WTC11 (cell line): Measurements from ENCODE around the gene KLHL9. TPM values are rescaled to one million over a fixed set of nuclear protein-coding genes. Genes with fewer than 3 reads are reported as not detected.

ENCODE experiments used
- ATAC-seq: fragments of 200-7000 bp; cut with Tn5 transposase; 2 replicates; pipeline ENCODE4 v1.10.0; 2021; ENCODE audit warnings: mild to moderate bottlenecking, moderate library complexity
- CTCF ChIA-PET: fragments of 300-600 bp; sonication (Branson Sonifier 250); formaldehyde crosslinking; loops from one replicate; lab custom pipeline; 2021; ENCODE audit warnings: antibody characterized with exemption; lab: Charles Lee
- POLR2A ChIA-PET: fragments of 350-600 bp; sonication (Branson Sonifier 250); formaldehyde crosslinking; loops from one replicate; lab custom pipeline; 2021; ENCODE audit warnings: antibody characterized with exemption; lab: Charles Lee
- DNase-seq: peaks from one replicate; pipeline ENCODE4 v3.0.0; 2021; ENCODE audit warnings: low spot score
- H3K27ac Mint-ChIP-seq: 2 replicates; pipeline ENCODE4 v1.8.0; 2021; ENCODE audit warnings: mixed read lengths
- H3K27me3 Mint-ChIP-seq: 2 replicates; pipeline ENCODE4 v1.8.0; 2021; ENCODE audit warnings: low read depth, mild to moderate bottlenecking, moderate library complexity, mixed read lengths
- H3K36me3 Mint-ChIP-seq: 2 replicates; pipeline ENCODE4 v1.8.0; 2021; ENCODE audit warnings: mixed read lengths
- H3K4me1 Mint-ChIP-seq: 2 replicates; pipeline ENCODE4 v1.8.0; 2022; ENCODE audit warnings: mixed read lengths
- H3K4me3 Mint-ChIP-seq: 2 replicates; pipeline ENCODE4 v1.8.0; 2021; ENCODE audit warnings: mild to moderate bottlenecking, moderate library complexity, mixed read lengths
- H3K9me3 Mint-ChIP-seq: 2 replicates; pipeline ENCODE4 v1.8.0; 2021; ENCODE audit warnings: mixed read lengths
- FOXP1 ChIP-seq: sonication (generic); formaldehyde crosslinking; IDR thresholded peaks from 2 replicates; pipeline ENCODE4 v1.8.0; 2022; ENCODE audit warnings: missing genetic modification reagents, mild to moderate bottlenecking, moderate library complexity, borderline replicate concordance
- JAZF1 ChIP-seq: fragments of 250-450 bp; sonication (Bioruptor Pico); IDR thresholded peaks from 2 replicates; pipeline ENCODE4 v1.9.0; 2021; ENCODE audit warnings: moderate library complexity, mild to moderate bottlenecking, inconsistent platforms
- MXD4 ChIP-seq: fragments of 250-450 bp; sonication (Bioruptor Pico); IDR thresholded peaks from 2 replicates; pipeline ENCODE4 v1.8.0; 2021; ENCODE audit warnings: mild to moderate bottlenecking, moderate library complexity, borderline replicate concordance
- MYBL2 ChIP-seq: sonication (generic); formaldehyde crosslinking; IDR thresholded peaks from 2 replicates; pipeline ENCODE4 v1.8.1; 2023; ENCODE audit warnings: mild to moderate bottlenecking, moderate library complexity, missing genetic modification reagents
- NFE2L1 ChIP-seq: sonication (generic); formaldehyde crosslinking; IDR thresholded peaks from 2 replicates; pipeline ENCODE4 v1.8.1; 2023; ENCODE audit warnings: missing genetic modification reagents
- NFYB ChIP-seq: sonication (generic); formaldehyde crosslinking; conservative IDR thresholded peaks from 2 replicates; pipeline ENCODE4 v1.8.0; 2022; ENCODE audit warnings: low read depth, missing genetic modification reagents
- NR1H2 ChIP-seq: sonication (generic); formaldehyde crosslinking; IDR thresholded peaks from 2 replicates; pipeline ENCODE4 v1.9.0; 2021; ENCODE audit warnings: mild to moderate bottlenecking, moderate library complexity, missing genetic modification reagents
- PRRX2 ChIP-seq: fragments of 250-450 bp; sonication (Bioruptor Pico); IDR thresholded peaks from 2 replicates; pipeline ENCODE4 v1.8.0; 2021; ENCODE audit warnings: mild to moderate bottlenecking
- RORB ChIP-seq: fragments of 250-450 bp; sonication (Bioruptor Pico); IDR thresholded peaks from 2 replicates; pipeline ENCODE4 v1.9.0; 2021; ENCODE audit warnings: mild to moderate bottlenecking
- SMAD4 ChIP-seq: sonication (generic); formaldehyde crosslinking; IDR thresholded peaks from 2 replicates; pipeline ENCODE4 v1.8.0; 2022; ENCODE audit warnings: mild to moderate bottlenecking, missing genetic modification reagents
- TEAD4 ChIP-seq: sonication (generic); formaldehyde crosslinking; IDR thresholded peaks from 2 replicates; pipeline ENCODE4 v1.8.0; 2022; ENCODE audit warnings: mild to moderate bottlenecking, missing genetic modification reagents
- ZBTB21 ChIP-seq: sonication (generic); formaldehyde crosslinking; IDR thresholded peaks from 2 replicates; pipeline ENCODE4 v1.8.1; 2023; ENCODE audit warnings: mild to moderate bottlenecking, missing genetic modification reagents, borderline replicate concordance
- total RNA-seq: library from RNA; stranded (reverse); gene quantifications from 3 replicates; pipeline ENCODE4 v1.2.3, GENCODE V29; 2021
- TF ChIP-seq, protein P1 (sequence below): sonication (generic); formaldehyde crosslinking; IDR thresholded peaks from 2 replicates; pipeline ENCODE4 v1.8.1; 2022; ENCODE audit warnings: low read depth, missing genetic modification reagents, borderline replicate concordance
- TF ChIP-seq, protein P2 (sequence below): fragments of 200-600 bp; IDR thresholded peaks from 2 replicates; pipeline ENCODE4 v1.8.0; 2022; ENCODE audit warnings: antibody characterized with exemption
- TF ChIP-seq, protein P3 (sequence below): fragments of 250-450 bp; sonication (Bioruptor Pico); IDR thresholded peaks from 2 replicates; pipeline ENCODE4 v1.9.0; 2021; ENCODE audit warnings: moderate library complexity, mild to moderate bottlenecking, inconsistent platforms, borderline replicate concordance
- TF ChIP-seq, protein P4 (sequence below): sonication (generic); formaldehyde crosslinking; conservative IDR thresholded peaks from 2 replicates; pipeline ENCODE4 v1.8.1; 2022; ENCODE audit warnings: mild to moderate bottlenecking, missing genetic modification reagents
- TF ChIP-seq, protein P5 (sequence below): sonication (generic); formaldehyde crosslinking; IDR thresholded peaks from 2 replicates; pipeline ENCODE4 v1.8.0; 2022; ENCODE audit warnings: mild to moderate bottlenecking, missing genetic modification reagents

The KLHL9 gene
- total RNA-seq, 1 experiment from 2014 or later, result 17.4 TPM

DNA sequence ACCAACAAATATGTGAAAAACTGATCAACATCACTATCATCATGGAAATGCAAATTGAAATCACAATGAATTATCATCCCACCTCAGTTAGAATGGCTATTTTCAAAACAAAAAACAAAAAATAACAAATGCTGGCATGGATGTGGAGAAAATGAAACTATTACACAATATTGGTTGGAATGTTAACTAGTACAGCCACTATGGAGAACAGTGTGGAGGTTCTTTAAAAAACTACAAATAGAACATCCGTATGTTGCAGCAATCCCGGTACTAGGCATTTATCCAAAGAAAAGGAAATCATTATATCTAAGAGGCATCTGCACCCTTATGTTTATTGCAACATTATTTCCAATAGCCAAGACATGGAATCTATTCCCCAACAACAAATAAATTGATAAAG, 21.1 kb downstream of the KLHL9 start:
- CTCF ChIA-PET, result interaction anchor here (0.6 to 1.3 kb wide), 3 partner anchors 62 to 326 kb away, joined by 3 read pairs; no protein-coding TSS in a partner anchor
- H3K27me3 Mint-ChIP-seq, result peaks cover 18% of the 10 kb centered on the region
- H3K27ac Mint-ChIP-seq, result no peak overlapping the region
- peaks cover 17% of the 10 kb centered on the region for H3K9me3 Mint-ChIP-seq
- TF ChIP-seq MYBL2 (CRISPR knock-in tag), result no peak
- TF ChIP-seq, protein P1, sequence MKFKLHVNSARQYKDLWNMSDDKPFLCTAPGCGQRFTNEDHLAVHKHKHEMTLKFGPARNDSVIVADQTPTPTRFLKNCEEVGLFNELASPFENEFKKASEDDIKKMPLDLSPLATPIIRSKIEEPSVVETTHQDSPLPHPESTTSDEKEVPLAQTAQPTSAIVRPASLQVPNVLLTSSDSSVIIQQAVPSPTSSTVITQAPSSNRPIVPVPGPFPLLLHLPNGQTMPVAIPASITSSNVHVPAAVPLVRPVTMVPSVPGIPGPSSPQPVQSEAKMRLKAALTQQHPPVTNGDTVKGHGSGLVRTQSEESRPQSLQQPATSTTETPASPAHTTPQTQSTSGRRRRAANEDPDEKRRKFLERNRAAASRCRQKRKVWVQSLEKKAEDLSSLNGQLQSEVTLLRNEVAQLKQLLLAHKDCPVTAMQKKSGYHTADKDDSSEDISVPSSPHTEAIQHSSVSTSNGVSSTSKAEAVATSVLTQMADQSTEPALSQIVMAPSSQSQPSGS (CRISPR knock-in tag), result no peak
- no peak for TF ChIP-seq TEAD4 (CRISPR knock-in tag)
- TF ChIP-seq PRRX2 (CRISPR knock-in tag), result no peak
- TF ChIP-seq ZBTB21, result no peak
- TF ChIP-seq, protein P2, sequence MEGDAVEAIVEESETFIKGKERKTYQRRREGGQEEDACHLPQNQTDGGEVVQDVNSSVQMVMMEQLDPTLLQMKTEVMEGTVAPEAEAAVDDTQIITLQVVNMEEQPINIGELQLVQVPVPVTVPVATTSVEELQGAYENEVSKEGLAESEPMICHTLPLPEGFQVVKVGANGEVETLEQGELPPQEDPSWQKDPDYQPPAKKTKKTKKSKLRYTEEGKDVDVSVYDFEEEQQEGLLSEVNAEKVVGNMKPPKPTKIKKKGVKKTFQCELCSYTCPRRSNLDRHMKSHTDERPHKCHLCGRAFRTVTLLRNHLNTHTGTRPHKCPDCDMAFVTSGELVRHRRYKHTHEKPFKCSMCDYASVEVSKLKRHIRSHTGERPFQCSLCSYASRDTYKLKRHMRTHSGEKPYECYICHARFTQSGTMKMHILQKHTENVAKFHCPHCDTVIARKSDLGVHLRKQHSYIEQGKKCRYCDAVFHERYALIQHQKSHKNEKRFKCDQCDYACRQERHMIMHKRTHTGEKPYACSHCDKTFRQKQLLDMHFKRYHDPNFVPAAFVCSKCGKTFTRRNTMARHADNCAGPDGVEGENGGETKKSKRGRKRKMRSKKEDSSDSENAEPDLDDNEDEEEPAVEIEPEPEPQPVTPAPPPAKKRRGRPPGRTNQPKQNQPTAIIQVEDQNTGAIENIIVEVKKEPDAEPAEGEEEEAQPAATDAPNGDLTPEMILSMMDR, result no peak
- TF ChIP-seq FOXP1, result no peak
- no peak for TF ChIP-seq NFE2L1 (CRISPR knock-in tag)
- TF ChIP-seq NFYB, result no peak
- TF ChIP-seq, protein P3, sequence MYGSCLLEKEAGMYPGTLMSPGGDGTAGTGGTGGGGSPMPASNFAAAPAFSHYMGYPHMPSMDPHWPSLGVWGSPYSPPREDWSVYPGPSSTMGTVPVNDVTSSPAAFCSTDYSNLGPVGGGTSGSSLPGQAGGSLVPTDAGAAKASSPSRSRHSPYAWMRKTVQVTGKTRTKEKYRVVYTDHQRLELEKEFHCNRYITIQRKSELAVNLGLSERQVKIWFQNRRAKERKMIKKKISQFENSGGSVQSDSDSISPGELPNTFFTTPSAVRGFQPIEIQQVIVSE, result no peak
- no peak for TF ChIP-seq MXD4 (CRISPR knock-in tag)
- TF ChIP-seq SMAD4 (CRISPR knock-in tag), result no peak
- TF ChIP-seq, protein P4, sequence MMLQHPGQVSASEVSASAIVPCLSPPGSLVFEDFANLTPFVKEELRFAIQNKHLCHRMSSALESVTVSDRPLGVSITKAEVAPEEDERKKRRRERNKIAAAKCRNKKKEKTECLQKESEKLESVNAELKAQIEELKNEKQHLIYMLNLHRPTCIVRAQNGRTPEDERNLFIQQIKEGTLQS (CRISPR knock-in tag), result no peak
- no peak for TF ChIP-seq JAZF1 (CRISPR knock-in tag)
- no peak overlapping the region for H3K4me3 Mint-ChIP-seq
- DNase-seq (no peak), ATAC-seq (no peak)
- POLR2A ChIA-PET, result no interaction called here
- peaks cover 11% of the 10 kb centered on the region for H3K36me3 Mint-ChIP-seq
- H3K4me1 Mint-ChIP-seq, result peaks cover 4% of the 10 kb centered on the region

DNA sequence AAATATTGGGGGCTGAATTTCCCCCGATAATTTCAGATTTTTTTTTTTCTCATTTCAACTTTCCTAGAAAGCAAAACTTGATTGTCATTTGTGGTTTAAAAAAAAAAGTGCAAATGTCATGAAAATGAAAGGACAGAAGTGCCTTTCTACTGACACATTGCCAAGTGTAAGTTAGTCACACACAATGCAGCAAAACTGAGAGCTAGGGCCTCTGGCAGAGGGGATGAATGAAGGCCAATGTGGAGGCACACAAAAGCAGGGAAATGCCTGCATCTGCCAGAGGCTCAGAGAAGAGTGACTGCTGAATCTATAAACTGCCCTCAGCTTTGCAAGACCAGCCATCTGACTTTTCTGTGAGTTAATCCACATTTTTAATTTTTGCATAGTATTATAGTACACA, 23.3 kb downstream of the KLHL9 start:
- Mint-ChIP-seq H3K27me3 (peaks cover 15% of the 10 kb centered on the region), H3K36me3 (peaks cover 11% of the 10 kb centered on the region), H3K9me3 (peaks cover 17% of the 10 kb centered on the region), H3K4me1 (no peaks in the 10 kb centered on the region), H3K4me3 (no peak overlapping the region), H3K27ac (no peak overlapping the region)
- ChIA-PET POLR2A (no interaction called here), CTCF (interaction anchor here (0.7 to 2.1 kb wide), 3 partner anchors 14 to 144 kb away, joined by 3 to 8 read pairs (median 4); no protein-coding TSS in a partner anchor)
- no peak for TF ChIP-seq RORB (CRISPR knock-in tag)
- ATAC-seq (no peak), DNase-seq (no peak)

DNA sequence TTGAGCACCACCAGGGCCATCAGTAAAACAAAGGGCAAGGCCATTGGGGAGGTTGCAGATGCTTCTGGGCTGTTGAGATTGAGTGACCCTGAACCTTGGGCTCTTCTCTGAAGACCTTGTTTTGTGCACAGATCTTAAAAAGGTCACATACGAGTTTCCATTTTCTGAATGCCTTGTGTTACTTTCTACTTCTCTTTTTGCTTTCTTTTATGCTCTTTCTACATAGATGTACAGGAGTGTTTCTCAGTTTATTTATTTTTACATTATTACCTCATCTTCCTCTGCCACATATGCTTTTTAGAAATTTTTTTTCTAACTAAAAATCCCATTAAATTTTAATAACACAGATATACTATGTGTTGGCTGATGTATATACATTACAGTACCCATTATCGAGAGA, 30.0 kb downstream of the KLHL9 start, which contains the start of gene IFNA5:
Gene IFNA5, minus strand, starts transcription at position 101 of the 400 bp plus-strand sequence. Its CDS starts 57 bp downstream, at position 44.
- TF ChIP-seq, protein P5, sequence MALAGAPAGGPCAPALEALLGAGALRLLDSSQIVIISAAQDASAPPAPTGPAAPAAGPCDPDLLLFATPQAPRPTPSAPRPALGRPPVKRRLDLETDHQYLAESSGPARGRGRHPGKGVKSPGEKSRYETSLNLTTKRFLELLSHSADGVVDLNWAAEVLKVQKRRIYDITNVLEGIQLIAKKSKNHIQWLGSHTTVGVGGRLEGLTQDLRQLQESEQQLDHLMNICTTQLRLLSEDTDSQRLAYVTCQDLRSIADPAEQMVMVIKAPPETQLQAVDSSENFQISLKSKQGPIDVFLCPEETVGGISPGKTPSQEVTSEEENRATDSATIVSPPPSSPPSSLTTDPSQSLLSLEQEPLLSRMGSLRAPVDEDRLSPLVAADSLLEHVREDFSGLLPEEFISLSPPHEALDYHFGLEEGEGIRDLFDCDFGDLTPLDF (CRISPR knock-in tag), result no peak
- TF ChIP-seq, protein P1 (CRISPR knock-in tag), result no peak
- no peak for TF ChIP-seq NR1H2
- H3K27me3 Mint-ChIP-seq, result peaks cover 16% of the 10 kb centered on the region
- H3K4me1 Mint-ChIP-seq, result no peaks in the 10 kb centered on the region
- no peaks in the 10 kb centered on the region for H3K36me3 Mint-ChIP-seq
- H3K27ac Mint-ChIP-seq, result no peak within 1 kb of the TSS
- DNase-seq (no peak), ATAC-seq (no peak)
- no peaks in the 10 kb centered on the region; the same call in 1 of the 2 replicates for H3K9me3 Mint-ChIP-seq
- ChIA-PET CTCF (no interaction called here), POLR2A (no interaction called here)
- no peak within 1 kb of the TSS for H3K4me3 Mint-ChIP-seq
